Lower lobe of right lung (tissue), 2 donors: ENCODE results near the gene EXD3. TPM values are rescaled to one million over a fixed set of nuclear protein-coding genes. Genes with fewer than 3 reads are reported as not detected.
A peak's percentile ranks its signal among the peaks of the same experiment; 100 is the strongest.

Experiments used
- ATAC-seq, 2 donors: fragments of 200-7000 bp; cut with Tn5 transposase; one replicate each; pipeline ENCODE4 v1.9.1; 2020 to 2022; ENCODE audit warnings: mild to moderate bottlenecking in 2 of 2, moderate library complexity in 2 of 2
- DNase-seq: peaks from one replicate; pipeline ENCODE4 v3.0.0-alpha.2; 2020
- H3K27ac ChIP-seq: fragments of 200-600 bp; one replicate; pipeline ENCODE4 v1.8.0; 2022
- H3K27me3 ChIP-seq: fragments of 200-600 bp; one replicate; pipeline ENCODE4 v1.8.0; 2022; ENCODE audit warnings: low read depth
- H3K36me3 ChIP-seq: fragments of 200-600 bp; one replicate; pipeline ENCODE4 v1.8.0; 2022; ENCODE audit warnings: mild to moderate bottlenecking
- H3K4me1 ChIP-seq: fragments of 200-600 bp; one replicate; pipeline ENCODE4 v1.8.0; 2022
- H3K4me3 ChIP-seq: fragments of 200-600 bp; one replicate; pipeline ENCODE4 v1.8.0; 2022; ENCODE audit warnings: mild to moderate bottlenecking
- H3K9me3 ChIP-seq: fragments of 200-600 bp; one replicate; pipeline ENCODE4 v1.8.0; 2022
- intact Hi-C: fragments of 100-400 bp; cut with DNase I; formaldehyde crosslinking; loops from one replicate; pipeline ENCODE4 v1.11.0; 2022
- total RNA-seq: library from RNA; stranded (reverse); fragmentation: NEBNext Ultra II Directional; extraction: Animal tissue kit (Norgen Biotek cat#: 25700); gene quantifications from one replicate; pipeline ENCODE4 v1.2.1, GENCODE V29; 2021
- TF ChIP-seq, protein P1 (sequence below): fragments of 200-600 bp; IDR thresholded peaks from one replicate; pipeline ENCODE4 v1.8.0; 2022; ENCODE audit warnings: antibody characterized with exemption, mild to moderate bottlenecking
- donor health status: DM: no; HTN: yes; CAD: no; lungs with severe emphysema.

The EXD3 gene
- total RNA-seq, 1 donor from 2014 or later = 25.2 TPM

DNA sequence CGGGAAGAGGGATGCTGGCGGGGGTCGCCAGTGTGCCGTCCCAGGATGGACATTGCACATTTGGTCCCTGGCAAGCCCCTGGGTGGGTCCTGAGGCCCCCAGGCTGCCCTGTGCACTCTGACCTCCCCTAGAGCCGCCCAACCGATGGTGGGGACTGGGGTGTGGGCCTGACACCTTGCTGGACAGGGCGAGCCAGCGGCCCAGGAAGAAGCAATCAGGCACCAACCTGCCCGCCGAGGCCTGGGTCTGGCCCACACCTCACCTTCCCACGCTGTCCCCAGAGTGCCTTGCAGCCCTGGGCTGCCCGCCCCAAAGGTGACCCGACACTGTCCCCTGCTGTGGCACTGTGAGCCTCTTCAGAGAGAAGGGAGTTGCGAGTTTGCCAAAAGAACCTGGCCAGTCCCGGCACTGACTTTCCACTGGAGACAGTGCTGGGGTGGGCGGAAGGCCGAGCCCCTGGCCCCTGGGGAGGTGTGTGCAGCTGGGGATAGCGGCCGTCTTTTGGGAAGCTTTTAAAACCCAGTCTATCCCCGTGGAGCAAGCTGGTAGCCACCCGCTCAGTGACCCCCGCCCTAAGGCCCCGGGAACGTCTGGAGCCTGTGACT, 108.9 kb downstream of the EXD3 start:
- H3K27me3 ChIP-seq = peaks cover 23% of the 10 kb centered on the region
- intact Hi-C loops = no loop called here
- H3K27ac ChIP-seq = no peak overlapping the region
- H3K4me3 ChIP-seq = no peak overlapping the region
- TF ChIP-seq, protein P1, sequence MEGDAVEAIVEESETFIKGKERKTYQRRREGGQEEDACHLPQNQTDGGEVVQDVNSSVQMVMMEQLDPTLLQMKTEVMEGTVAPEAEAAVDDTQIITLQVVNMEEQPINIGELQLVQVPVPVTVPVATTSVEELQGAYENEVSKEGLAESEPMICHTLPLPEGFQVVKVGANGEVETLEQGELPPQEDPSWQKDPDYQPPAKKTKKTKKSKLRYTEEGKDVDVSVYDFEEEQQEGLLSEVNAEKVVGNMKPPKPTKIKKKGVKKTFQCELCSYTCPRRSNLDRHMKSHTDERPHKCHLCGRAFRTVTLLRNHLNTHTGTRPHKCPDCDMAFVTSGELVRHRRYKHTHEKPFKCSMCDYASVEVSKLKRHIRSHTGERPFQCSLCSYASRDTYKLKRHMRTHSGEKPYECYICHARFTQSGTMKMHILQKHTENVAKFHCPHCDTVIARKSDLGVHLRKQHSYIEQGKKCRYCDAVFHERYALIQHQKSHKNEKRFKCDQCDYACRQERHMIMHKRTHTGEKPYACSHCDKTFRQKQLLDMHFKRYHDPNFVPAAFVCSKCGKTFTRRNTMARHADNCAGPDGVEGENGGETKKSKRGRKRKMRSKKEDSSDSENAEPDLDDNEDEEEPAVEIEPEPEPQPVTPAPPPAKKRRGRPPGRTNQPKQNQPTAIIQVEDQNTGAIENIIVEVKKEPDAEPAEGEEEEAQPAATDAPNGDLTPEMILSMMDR = no peak
- H3K36me3 ChIP-seq = no peaks in the 10 kb centered on the region
- DNase-seq (no peak), ATAC-seq (no peak)
- peaks cover 17% of the 10 kb centered on the region for H3K4me1 ChIP-seq
- H3K9me3 ChIP-seq = no peaks in the 10 kb centered on the region

DNA sequence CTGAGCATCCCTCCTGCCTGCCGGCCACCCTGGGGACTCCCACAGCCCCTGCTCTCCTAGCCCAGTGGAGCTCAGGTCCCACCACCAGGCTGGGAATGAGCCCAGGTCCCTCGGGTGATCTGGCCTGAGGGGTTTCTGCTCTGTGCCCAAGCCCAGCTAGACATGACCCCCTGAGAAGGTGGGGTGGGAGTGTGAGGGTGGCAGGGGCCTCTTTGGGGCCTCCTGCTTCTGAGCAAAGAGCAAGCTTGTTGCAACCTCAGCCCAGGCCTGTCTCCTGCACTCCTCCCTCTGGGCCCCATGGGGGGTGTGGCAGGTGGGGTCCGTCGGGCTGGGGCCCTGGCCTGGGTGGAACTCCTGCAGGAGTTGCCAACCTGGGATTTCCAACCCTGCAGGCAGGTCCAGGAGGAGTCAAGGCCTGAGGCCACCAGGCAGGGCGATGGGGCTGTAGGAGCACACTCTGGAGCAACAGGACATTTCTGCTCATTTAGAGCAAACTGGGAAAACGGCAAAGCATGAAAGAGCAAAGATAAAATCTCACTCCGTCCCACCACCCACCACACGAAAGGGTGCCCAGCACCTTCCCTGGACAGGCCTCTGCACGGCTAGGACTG, 109.5 kb downstream of the EXD3 start:
- no peak overlapping the region for H3K27ac ChIP-seq
- no peaks in the 10 kb centered on the region for H3K36me3 ChIP-seq
- intact Hi-C loops = no loop called here
- no peak overlapping the region for H3K4me3 ChIP-seq
- no peaks in the 10 kb centered on the region for H3K9me3 ChIP-seq
- H3K4me1 ChIP-seq = peaks cover 17% of the 10 kb centered on the region
- no peak for ATAC-seq
- TF ChIP-seq, protein P1 = no peak
- H3K27me3 ChIP-seq = peaks cover 23% of the 10 kb centered on the region
- DNase-seq = no peak

DNA sequence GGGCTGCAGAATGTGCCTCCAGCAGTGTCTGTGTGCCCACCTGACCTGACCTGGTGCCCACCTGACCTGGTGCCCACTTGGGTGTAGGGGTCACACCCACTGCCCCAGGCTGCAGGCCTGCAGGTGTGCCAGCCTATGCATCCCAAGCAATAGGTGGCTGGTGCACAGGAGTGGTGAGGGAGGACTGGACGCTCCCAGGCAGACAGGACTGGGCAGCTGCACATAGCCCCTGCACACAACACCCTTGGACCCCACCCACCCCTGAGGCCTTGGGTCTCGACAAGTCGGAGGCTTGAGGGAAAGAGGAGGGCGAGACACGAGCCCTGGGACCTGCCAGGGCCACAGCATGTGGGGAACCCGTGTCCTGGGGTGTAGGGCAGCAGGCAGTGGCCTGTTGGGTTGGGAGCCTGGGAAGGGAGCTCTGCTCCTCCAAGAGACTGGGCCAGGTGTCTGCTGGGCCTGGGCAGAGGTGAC, 110.1 kb downstream of the EXD3 start:
- no peak for DNase-seq
- intact Hi-C loops = no loop called here

DNA sequence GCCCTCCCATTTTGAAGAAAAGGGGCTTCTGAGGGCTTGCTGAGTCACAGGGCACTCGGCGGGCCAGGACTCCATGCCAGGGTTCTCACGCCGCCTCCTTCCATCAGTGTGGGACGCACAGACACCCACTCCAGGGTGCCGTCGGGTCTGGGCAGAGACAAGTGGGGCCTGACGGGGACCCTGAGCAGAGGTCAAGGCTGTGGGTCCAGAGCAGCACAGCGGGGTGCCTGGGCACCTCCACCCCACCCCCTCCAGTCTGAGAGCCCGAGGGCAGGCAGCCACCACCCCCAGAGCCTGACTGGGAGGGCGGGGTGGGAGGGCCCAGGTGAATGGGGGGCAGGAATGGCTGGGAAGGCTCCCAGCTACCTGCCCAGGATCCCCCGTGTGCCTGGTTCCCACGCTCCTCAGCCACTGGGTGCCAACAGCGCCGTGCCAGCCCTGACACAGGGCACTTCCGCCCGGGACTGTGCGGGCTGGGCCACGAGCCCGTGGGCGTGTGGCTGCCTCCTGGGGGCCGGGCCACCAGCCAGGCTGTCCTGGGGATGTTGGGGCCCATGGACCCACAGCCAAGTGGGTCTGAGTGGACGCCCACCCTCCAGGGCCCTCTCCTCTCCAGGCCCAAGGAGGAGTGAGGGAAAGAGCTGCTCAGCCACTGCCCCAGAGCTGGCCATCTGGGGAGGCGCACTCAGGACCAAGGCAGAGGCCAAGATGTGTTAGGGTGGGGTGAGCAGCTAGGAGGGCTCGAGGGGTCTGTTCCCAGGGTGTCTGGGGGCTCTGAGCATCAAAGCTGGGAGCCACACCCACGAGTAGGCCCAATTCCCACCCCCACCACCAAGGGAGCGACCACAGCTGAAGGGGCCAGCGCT, 110.7 kb downstream of the EXD3 start:
- Histone ChIP-seq H3K4me3 (no peak overlapping the region), H3K27me3 (peaks cover 31% of the 10 kb centered on the region), H3K4me1 (peaks cover 23% of the 10 kb centered on the region), H3K36me3 (no peaks in the 10 kb centered on the region), H3K9me3 (no peaks in the 10 kb centered on the region), H3K27ac (no peak overlapping the region)
- DNase-seq (peak; percentile 45), ATAC-seq (no peak)
- TF ChIP-seq, protein P1 = no peak
- intact Hi-C loops = no loop called here

More for the DNA sequence above, 110.1 kb downstream of the EXD3 start:
- no peaks in the 10 kb centered on the region for H3K9me3 ChIP-seq
- TF ChIP-seq, protein P1 = no peak
- no peaks in the 10 kb centered on the region for H3K36me3 ChIP-seq
- peaks cover 25% of the 10 kb centered on the region for H3K27me3 ChIP-seq
- H3K4me1 ChIP-seq = peaks cover 17% of the 10 kb centered on the region
- H3K27ac ChIP-seq = no peak overlapping the region
- no peak for ATAC-seq
- no peak overlapping the region for H3K4me3 ChIP-seq

DNA sequence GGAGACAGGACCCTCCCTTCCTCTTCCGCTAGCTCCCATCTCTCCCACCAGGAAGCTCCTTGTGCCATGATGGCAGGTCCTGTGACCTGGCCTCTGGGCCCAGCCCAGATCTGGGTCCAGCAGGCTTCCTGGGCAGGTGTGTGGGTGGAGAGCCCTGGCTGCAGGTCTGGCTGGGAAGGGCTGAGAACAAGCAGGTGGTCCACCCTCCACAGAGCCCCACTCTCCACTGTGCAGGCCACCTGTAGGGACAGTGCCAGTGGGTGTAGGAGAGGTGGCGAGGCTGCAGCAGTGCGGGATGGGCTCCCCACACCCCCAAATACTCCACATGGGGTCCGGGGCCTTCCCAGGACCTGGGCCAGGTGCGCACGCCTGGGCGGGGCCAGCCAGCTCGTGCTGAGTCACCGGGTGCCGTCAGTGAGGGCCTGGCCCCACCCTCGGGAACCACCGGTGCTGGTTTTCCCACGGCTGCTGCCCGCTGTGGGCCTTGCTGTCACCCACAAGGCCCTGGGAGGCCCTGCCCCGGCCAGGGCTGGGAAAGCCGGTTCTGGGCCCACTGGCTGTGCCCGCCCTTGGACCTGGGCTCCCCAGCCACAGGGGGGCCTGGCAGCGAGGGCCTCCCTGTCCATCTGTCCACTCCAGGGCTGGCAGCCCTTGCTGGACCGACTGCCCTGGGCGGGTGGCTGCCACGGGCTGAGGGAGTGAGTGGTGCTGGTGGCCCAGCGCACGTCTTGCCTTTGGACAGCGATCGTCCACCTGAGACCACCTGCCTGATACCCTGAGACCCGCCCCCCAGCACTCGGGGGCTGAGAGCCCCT, 111.6 kb downstream of the EXD3 start:
- peak; percentile 64 for DNase-seq
- intact Hi-C loops = no loop called here
- H3K27me3 ChIP-seq = peaks cover 25% of the 10 kb centered on the region
- no peaks in the 10 kb centered on the region for H3K36me3 ChIP-seq
- H3K27ac ChIP-seq = no peak overlapping the region
- H3K4me1 ChIP-seq = peaks cover 23% of the 10 kb centered on the region
- H3K9me3 ChIP-seq = no peaks in the 10 kb centered on the region
- ATAC-seq = peak; percentile 64 to 66
- H3K4me3 ChIP-seq = no peak overlapping the region
- TF ChIP-seq, protein P1 = no peak
